Ascending aorta (tissue), 2 donors: ENCODE data around the gene PDLIM5. TPM values are rescaled to one million over a fixed set of nuclear protein-coding genes. Genes with fewer than 3 reads are reported as not detected.

ENCODE experiments used
- DNase-seq, 2 donors: peaks; one replicate each; pipeline ENCODE4 v3.0.0-alpha.2; 2019; ENCODE audit warnings: low spot score in 2 of 2
- H3K27ac ChIP-seq, 2 donors: fragments of 200-600 bp; sonication (generic); one replicate each; pipeline ENCODE4 v1.5.1; 2016 to 2017; ENCODE audit warnings: mild to moderate bottlenecking in 1 of 2
- H3K27me3 ChIP-seq: fragments of 200-600 bp; sonication (generic); one replicate; pipeline ENCODE4 v1.5.1; 2017
- H3K36me3 ChIP-seq, 2 donors: fragments of 200-600 bp; sonication (generic); one replicate each; pipeline ENCODE4 v1.5.1; 2016
- H3K4me1 ChIP-seq, 2 donors: fragments of 200-600 bp; sonication (generic); one replicate each; pipeline ENCODE4 v1.5.1; 2016 to 2017; ENCODE audit warnings: mild to moderate bottlenecking in 1 of 2
- H3K4me3 ChIP-seq, 2 donors: fragments of 200-600 bp; sonication (generic); one replicate each; pipeline ENCODE4 v1.5.1; 2016 to 2017; ENCODE audit warnings: mild to moderate bottlenecking in 1 of 2
- H3K9me3 ChIP-seq, 2 donors: fragments of 200-600 bp; sonication (generic); one replicate each; pipeline ENCODE4 v1.5.1; 2016
- intact Hi-C: fragments of 100-400 bp; cut with DNase I; formaldehyde crosslinking; loops from one replicate; pipeline ENCODE4 v1.15.1; 2023
- total RNA-seq: library from RNA; depleted of rRNA; stranded (reverse); fragments of >200 nt; gene quantifications from one replicate; pipeline ENCODE4 v1.1.0, GENCODE V29; 2016
- TF ChIP-seq, protein P1 (sequence below), 3 experiments: fragments of 200-600 bp in 2 of 3; fragments of 450-650 bp in 1 of 3; sonication (generic) in 2 of 3; IDR thresholded peaks; one replicate each; pipeline ENCODE4 v1.5.1; 2016 to 2019; ENCODE audit warnings: antibody characterized with exemption in 3 of 3, mild to moderate bottlenecking in 1 of 3, moderate library complexity in 1 of 3

PDLIM5 gene
- total RNA-seq, 1 donor from 2014 or later = 103 TPM

DNA sequence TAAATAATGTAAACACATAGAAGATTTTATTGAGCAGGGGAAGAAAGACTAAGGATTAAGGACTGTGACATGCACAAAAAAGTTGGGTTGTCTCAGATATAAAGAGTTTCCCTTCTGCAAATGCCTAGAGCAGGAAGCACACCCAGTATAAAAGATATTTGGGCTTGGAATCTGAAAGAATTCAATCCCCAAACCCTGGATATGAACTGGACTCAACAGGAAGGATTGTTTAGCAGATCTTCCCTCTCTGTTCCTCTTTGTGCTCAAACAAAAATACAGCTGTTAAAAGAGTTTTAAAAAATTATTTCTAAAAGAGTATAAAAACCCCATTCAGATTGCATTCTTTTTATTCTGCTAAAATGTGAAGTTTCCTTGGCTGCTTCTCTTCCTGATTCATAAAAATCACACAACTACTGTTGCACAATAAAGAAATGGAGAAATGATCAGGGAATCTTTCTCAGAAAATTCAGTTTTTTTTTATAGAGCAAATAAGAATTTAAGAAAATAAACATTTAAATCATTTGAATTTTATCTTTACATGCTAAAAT, 71.4 kb downstream of the PDLIM5 start:
- intact Hi-C loops = loop anchor here (5.0 kb wide), 1 partner anchor 71 kb away; the partner anchor contains the start of gene PDLIM5
- Histone ChIP-seq H3K4me3 (no peak overlapping the region), H3K27ac (peak overlapping the region in 1 of 2 donors; percentile 31), H3K9me3 (no peaks in the 10 kb centered on the region), H3K27me3 (no peaks in the 10 kb centered on the region), H3K36me3 (no peaks in the 10 kb centered on the region), H3K4me1 (peaks cover 0 to 73% of the 10 kb centered on the region in 2 donors)
- DNase-seq = no peak
- TF ChIP-seq, protein P1, sequence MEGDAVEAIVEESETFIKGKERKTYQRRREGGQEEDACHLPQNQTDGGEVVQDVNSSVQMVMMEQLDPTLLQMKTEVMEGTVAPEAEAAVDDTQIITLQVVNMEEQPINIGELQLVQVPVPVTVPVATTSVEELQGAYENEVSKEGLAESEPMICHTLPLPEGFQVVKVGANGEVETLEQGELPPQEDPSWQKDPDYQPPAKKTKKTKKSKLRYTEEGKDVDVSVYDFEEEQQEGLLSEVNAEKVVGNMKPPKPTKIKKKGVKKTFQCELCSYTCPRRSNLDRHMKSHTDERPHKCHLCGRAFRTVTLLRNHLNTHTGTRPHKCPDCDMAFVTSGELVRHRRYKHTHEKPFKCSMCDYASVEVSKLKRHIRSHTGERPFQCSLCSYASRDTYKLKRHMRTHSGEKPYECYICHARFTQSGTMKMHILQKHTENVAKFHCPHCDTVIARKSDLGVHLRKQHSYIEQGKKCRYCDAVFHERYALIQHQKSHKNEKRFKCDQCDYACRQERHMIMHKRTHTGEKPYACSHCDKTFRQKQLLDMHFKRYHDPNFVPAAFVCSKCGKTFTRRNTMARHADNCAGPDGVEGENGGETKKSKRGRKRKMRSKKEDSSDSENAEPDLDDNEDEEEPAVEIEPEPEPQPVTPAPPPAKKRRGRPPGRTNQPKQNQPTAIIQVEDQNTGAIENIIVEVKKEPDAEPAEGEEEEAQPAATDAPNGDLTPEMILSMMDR (IDR thresholded peaks at IDR 0.05) = no peak

DNA sequence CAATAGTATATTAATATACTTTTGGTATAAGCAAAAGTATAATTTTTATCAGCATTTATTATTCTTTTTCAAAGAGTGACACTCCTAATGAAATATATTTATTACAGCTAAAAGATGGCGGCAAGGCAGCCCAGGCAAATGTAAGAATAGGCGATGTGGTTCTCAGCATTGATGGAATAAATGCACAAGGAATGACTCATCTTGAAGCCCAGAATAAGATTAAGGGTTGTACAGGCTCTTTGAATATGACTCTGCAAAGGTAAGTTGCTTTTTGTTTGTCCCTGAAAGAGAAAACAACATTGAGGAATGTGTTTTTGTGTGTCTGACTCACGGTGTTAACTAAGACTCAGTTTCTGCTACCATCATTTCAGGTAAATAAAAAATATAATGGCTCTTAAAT, 71.9 kb downstream of the PDLIM5 start:
- H3K9me3 ChIP-seq = no peaks in the 10 kb centered on the region
- intact Hi-C loops = loop anchor here (5.0 kb wide), 1 partner anchor 71 kb away; the partner anchor contains the start of gene PDLIM5
- TF ChIP-seq, protein P1 (IDR thresholded peaks at IDR 0.05) = no peak
- no peak for DNase-seq
- H3K4me3 ChIP-seq = no peak overlapping the region
- peak overlapping the region in 1 of 2 donors; percentile 28 for H3K27ac ChIP-seq
- H3K36me3 ChIP-seq = no peaks in the 10 kb centered on the region
- no peaks in the 10 kb centered on the region for H3K27me3 ChIP-seq
- H3K4me1 ChIP-seq = peaks cover 0 to 70% of the 10 kb centered on the region in 2 donors

DNA sequence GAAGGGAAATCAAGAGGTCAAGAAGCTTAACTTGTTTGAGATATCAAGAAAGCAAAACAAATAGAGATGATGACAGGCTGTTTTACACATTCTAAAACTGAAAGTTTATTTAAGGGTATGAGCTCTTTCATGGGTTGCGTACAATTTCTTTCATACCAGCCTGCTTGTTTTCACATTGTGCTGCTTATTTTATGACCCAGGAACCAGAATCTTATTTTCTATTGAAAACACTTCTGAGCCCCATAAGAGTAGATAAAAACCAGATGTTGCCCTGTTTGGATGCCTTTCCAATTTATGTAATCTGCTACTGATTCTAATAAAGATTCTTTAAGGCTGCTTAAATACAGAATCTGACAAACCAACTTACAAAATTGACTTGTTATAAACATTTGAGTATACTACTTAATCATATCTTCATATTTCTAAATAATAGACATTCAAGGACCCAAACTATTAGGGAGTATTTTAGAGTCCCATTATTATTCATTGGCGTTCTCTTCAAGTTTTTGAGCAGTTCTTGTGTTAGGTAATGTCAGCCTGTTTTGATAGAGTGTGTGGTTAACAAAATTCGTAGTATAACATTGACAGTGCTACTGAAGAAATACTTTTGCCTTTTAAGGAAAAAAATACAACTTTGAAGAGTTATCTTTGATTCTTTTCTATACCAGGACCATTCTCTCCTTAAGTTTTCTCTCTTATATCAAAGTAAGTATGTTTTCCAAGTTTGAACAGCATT, 74.4 kb downstream of the PDLIM5 start:
- Histone ChIP-seq H3K27ac (peak overlapping the region; percentile 42 to 76), H3K9me3 (no peaks in the 10 kb centered on the region), H3K27me3 (no peaks in the 10 kb centered on the region), H3K4me3 (peak overlapping the region in 1 of 2 donors; percentile 19), H3K4me1 (peaks cover 0 to 72% of the 10 kb centered on the region in 2 donors), H3K36me3 (no peaks in the 10 kb centered on the region)
- intact Hi-C loops = no loop called here
- TF ChIP-seq, protein P1 (IDR thresholded peaks at IDR 0.05) = no peak
- DNase-seq = no peak

DNA sequence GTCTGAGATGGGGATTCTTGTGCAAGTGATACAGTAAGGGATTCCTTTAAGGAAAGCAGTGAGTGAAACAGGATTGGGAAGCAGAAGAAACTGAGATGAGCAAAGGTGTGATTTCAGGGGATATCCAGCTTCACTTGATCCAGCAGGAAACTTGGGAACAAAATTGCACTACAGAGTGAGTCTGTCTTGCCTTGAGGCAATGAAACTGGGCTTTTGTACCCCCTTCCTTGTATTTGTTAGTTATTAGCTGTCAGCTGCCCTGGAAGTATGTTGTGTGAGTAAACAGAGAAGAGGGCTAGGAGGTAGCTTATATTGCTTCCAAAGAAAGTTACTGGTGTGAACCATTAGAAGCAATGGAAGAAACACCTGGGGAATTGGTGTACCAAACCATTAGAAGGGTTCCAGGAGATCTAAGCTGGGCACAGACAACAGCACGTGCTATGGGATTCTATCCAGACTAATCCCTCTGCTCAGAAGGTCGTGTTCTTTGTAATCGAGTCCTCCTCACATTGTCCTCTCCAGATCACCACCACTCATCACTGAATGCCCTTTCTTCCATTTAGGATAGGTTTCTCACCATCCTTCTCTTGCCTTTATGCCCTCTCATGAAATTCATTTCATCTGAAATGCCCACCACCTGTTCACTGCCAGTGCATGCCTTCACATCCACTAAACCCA, 76.0 kb downstream of the PDLIM5 start:
- intact Hi-C loops = no loop called here
- H3K36me3 ChIP-seq = no peaks in the 10 kb centered on the region
- peak overlapping the region; percentile 12 to 76 for H3K27ac ChIP-seq
- H3K27me3 ChIP-seq = no peaks in the 10 kb centered on the region
- no peak overlapping the region for H3K4me3 ChIP-seq
- no peaks in the 10 kb centered on the region for H3K9me3 ChIP-seq
- DNase-seq = no peak
- H3K4me1 ChIP-seq = peaks cover 0 to 67% of the 10 kb centered on the region in 2 donors
- TF ChIP-seq, protein P1 (IDR thresholded peaks at IDR 0.05) = no peak

DNA sequence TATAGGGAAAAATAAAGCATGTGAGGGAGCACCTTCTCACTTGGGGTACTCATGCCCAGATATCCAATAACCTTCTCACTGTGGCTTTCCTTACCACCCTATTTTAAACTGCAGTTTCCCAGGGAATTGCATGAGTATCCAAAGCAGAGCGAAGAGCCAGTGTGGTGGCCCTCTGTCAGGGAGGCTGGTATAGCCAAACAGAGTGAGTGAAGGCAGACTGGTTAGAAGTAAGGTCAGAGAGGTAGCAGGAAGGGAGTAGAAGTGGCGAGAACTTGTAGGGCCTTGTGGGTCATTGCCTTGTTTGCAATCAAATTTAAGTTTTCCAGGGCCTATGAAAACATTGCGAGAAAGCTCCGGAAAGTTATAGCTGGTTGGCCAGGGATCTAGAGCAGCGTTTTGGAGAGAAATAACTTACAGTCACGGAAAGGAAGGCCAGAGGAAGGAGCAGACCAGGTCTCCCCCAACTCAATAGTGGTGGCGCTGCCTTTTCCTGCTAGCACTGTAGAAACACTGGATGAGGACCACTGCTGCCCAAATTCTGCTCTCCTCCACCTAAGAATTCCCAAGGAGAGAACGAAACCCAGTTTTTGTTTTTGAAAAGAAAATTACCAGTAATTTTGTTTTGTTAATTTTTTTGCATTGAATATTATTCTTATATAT, 77.2 kb downstream of the PDLIM5 start:
- intact Hi-C loops = no loop called here
- Histone ChIP-seq H3K4me1 (peaks cover 0 to 71% of the 10 kb centered on the region in 2 donors), H3K4me3 (peak overlapping the region; percentile 26 to 33), H3K36me3 (no peaks in the 10 kb centered on the region), H3K27ac (peak overlapping the region; percentile 12 to 76), H3K9me3 (no peaks in the 10 kb centered on the region), H3K27me3 (no peaks in the 10 kb centered on the region)
- no peak for DNase-seq
- TF ChIP-seq, protein P1 (IDR thresholded peaks at IDR 0.05) = no peak
